SH-SY5Y (cell line): ENCODE data around the gene CHRD.

ENCODE experiments used
- GATA2 ChIP-seq: IDR thresholded peaks from 2 replicates; pipeline ENCODE4 v1.6.1; 2011; ENCODE audit warnings: mild to moderate bottlenecking, low read depth, low read length
- GATA3 ChIP-seq: IDR thresholded peaks from 2 replicates; pipeline ENCODE4 v1.6.1; 2011; ENCODE audit warnings: low read depth, mild to moderate bottlenecking, low read length, moderate library complexity

- TF ChIP-seq GATA3 (no peak), GATA2 (no peak)
Measured at GRCh38 chr3:184339001-184339400, 40.9 kb upstream of the CHRD start.
